ENCODE data around the gene MAP2K7.

Gene MAP2K7

DNA sequence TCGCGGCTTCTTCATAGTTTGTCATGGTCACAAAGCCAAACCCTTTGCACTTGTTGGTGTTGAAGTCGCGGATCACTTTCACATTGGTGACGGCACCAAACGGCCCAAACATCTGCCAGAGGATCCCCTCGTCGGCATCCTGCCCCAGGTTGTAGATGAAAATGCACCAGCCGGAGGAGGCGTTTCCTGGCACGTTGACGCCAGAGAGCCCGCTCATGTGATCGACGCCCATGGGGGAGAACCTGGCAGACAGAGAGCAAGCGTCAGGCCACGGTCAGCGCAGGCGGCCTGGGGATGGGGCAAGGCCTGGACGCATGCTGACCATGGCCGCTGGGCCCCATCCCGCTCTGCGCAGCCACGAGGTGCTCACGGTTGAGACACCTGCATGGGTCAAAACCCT, 59.9 kb downstream of the MAP2K7 start (continued):
- no peak for TF ChIP-seq ZFP3 (tag by site-specific recombination; IDR thresholded peaks at IDR 0.05; ENCODE audit: low read depth)
- TF ChIP-seq ZNF776 (tag by site-specific recombination; IDR thresholded peaks at IDR 0.05; ENCODE audit: borderline replicate concordance) = no peak
- TF ChIP-seq ZNF24 (tag by site-specific recombination; IDR thresholded peaks at IDR 0.05) = no peak
- TF ChIP-seq, protein P1, sequence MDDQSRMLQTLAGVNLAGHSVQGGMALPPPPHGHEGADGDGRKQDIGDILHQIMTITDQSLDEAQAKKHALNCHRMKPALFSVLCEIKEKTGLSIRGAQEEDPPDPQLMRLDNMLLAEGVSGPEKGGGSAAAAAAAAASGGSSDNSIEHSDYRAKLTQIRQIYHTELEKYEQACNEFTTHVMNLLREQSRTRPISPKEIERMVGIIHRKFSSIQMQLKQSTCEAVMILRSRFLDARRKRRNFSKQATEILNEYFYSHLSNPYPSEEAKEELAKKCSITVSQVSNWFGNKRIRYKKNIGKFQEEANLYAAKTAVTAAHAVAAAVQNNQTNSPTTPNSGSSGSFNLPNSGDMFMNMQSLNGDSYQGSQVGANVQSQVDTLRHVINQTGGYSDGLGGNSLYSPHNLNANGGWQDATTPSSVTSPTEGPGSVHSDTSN (CRISPR knock-in tag; IDR thresholded peaks at IDR 0.05) = no peak
- TF ChIP-seq SCRT2 (tag by site-specific recombination; IDR thresholded peaks at IDR 0.05) = no peak

All from HEK293 (cell line).